Thyroid gland (tissue), 4 donors: ENCODE results near the gene TBC1D26.

Experiments
- CTCF ChIP-seq, 6 experiments: fragments of 200-600 bp in 3 of 6; fragments of 450-650 bp in 3 of 6; sonication (generic) in 3 of 6; IDR thresholded peaks; one replicate each; pipeline ENCODE4 v1.5.1; 2016 to 2019; ENCODE audit warnings: antibody characterized with exemption in 6 of 6, mild to moderate bottlenecking in 2 of 6, inconsistent platforms in 1 of 6, moderate library complexity in 1 of 6
- POLR2A ChIP-seq, 2 donors: fragments of 450-650 bp; IDR thresholded peaks; one replicate each; pipeline ENCODE4 v1.6.1; 2017; ENCODE audit warnings: antibody characterized with exemption in 2 of 2, mild to moderate bottlenecking in 2 of 2, moderate library complexity in 1 of 2

GRCh38 chr17:15741624-15742023 lies 9.5 kb downstream of the TBC1D26 start:
- no peak for TF ChIP-seq CTCF (IDR thresholded peaks at IDR 0.05)
- TF ChIP-seq POLR2A (IDR thresholded peaks at IDR 0.05): no peak
